ENCODE data around the gene DLGAP5.
A peak's percentile ranks its signal among the peaks of the same experiment; 100 is the strongest.

Gene DLGAP5

DNA sequence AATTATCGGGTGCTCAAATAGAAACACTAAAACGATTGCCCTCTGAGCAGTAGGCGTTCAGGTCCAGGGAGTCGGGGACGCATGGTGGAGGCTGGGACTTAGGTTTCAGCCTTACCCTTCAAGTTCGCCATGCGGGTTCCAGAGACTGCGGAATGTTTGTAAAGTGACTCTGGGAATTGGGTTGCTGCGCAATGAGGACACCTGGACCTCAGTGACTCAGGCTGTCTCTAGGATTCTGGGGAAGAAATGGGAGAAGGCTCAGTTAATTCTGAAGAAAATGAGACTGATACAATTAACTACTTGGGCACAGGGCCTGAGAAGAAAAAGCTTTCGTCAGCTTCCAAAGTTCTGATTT, 61.2 kb downstream of the DLGAP5 start:
- TF ChIP-seq HDGF (IDR thresholded peaks at IDR 0.05; ENCODE audit: borderline replicate concordance) (no peak), SP1 (IDR thresholded peaks at IDR 0.05) (no peak), BHLHE40 (IDR thresholded peaks at IDR 0.05; ENCODE audit: borderline replicate concordance) (no peak), ZNF384 (IDR thresholded peaks at IDR 0.05) (no peak), CTBP1 (IDR thresholded peaks at IDR 0.05; ENCODE audit: borderline replicate concordance) (no peak), NFRKB (IDR thresholded peaks at IDR 0.05) (no peak), FOXK2 (IDR thresholded peaks at IDR 0.05) (no peak), L3MBTL2 (conservative IDR thresholded peaks at IDR 0.05) (no peak), FOXM1 (IDR thresholded peaks at IDR 0.05; ENCODE audit: borderline replicate concordance) (no peak), LEF1 (IDR thresholded peaks at IDR 0.05; ENCODE audit: borderline replicate concordance) (no peak), TARDBP (IDR thresholded peaks at IDR 0.05) (no peak), PKNOX1 (IDR thresholded peaks at IDR 0.05) (no peak), ARNT (IDR thresholded peaks at IDR 0.05) (no peak), ELF4 (IDR thresholded peaks at IDR 0.05) (no peak)
- ChIA-PET POLR2A (interaction anchor here (0.7 to 1.2 kb wide), 3 partner anchors 7 to 103 kb away, joined by 3 read pairs; partner anchors contain the start of genes SOCS4 and WDHD1), CTCF (no interaction called here)

GRCh38 chr14:55129428-55130195, 61.8 kb downstream of the DLGAP5 start:
- no peak for DNase-seq (ENCODE audit: extremely low spot score)
- CTCF ChIA-PET, result no interaction called here
- POLR2A ChIA-PET, result interaction anchor here (0.7 to 1.2 kb wide), 3 partner anchors 8 to 102 kb away, joined by 3 read pairs; partner anchors contain the start of genes SOCS4 and WDHD1
- TF ChIP-seq FOXK2 (IDR thresholded peaks at IDR 0.05), result no peak
- TF ChIP-seq L3MBTL2 (conservative IDR thresholded peaks at IDR 0.05), result 0 out of 2 replicates have a peak, but pooled peaks have one; percentile 22
- no peak for TF ChIP-seq SP1 (IDR thresholded peaks at IDR 0.05)
- TF ChIP-seq SUZ12 (IDR thresholded peaks at IDR 0.05), result no peak
- TF ChIP-seq PKNOX1 (IDR thresholded peaks at IDR 0.05), result no peak

More for the DNA sequence above, 61.2 kb downstream of the DLGAP5 start:
- DNase-seq (ENCODE audit: extremely low spot score), result no peak

DNA sequence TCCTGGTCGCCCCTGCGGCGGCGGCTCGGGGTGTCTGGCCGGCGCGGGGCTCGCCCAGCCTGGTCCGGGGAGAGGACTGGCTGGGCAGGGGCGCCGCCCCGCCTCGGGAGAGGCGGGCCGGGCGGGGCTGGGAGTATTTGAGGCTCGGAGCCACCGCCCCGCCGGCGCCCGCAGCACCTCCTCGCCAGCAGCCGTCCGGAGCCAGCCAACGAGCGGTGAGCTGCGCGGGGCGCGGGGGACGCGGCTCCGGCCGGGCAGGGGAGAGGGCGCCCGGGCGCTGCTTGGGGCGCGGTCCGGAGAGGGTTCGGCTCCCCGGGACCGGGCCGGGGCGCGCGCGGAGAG, 62.3 kb downstream of the DLGAP5 start, which contains the start of gene LGALS3:
LGALS3 (plus strand) TSS at position 167 of the 342 bp plus-strand sequence. CDS start 8,122 bp downstream, outside the sequence.
- DNase-seq (ENCODE audit: extremely low spot score), result peak; percentile 59
- POLR2A ChIA-PET, result interaction anchor here (0.9 kb wide), 1 partner anchor 12 kb away, joined by 3 read pairs; no protein-coding TSS in a partner anchor
- CTCF ChIA-PET, result no interaction called here
- TF ChIP-seq FOXM1 (IDR thresholded peaks at IDR 0.05; ENCODE audit: borderline replicate concordance), result no peak
- TF ChIP-seq NFRKB (IDR thresholded peaks at IDR 0.05), result no peak
- TF ChIP-seq ZNF384 (IDR thresholded peaks at IDR 0.05), result no peak
- no peak for TF ChIP-seq ELF4 (IDR thresholded peaks at IDR 0.05)
- TF ChIP-seq PKNOX1 (IDR thresholded peaks at IDR 0.05), result no peak
- TF ChIP-seq FOXA1 (IDR thresholded peaks at IDR 0.05), result no peak
- TF ChIP-seq SP1 (IDR thresholded peaks at IDR 0.05), result no peak

DNA sequence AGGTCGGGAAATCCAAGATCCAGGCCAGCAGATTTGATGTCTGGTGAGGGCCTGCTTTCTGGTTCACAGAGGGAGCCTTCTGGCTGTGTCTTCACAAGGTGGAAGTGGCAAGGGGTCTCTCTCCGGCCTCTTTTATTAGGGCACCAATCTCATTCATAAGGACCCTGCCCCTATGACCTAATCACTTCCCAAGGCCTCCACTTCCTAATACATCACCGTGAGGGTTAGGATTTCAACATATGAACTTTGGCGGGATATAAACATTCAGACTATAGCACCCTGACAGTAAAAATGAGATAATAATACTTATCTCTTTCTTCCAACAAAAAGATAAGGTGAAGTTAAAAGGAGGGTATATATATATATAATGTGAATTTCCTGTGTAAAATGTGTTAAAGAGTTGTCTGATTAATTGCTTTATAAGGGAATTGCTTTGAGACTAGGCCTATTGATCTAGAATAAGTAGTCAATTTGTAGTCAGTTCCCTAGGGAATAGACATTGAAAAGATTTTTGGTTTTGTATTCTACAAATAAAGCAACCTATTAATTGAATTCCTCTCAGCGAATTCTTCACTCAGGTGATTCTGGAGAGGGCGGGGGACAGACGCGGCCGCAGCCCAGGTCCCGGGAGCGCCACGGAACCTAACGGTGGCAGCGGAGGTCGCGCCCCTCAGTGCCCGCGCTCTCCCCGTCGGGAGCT, 62.8 kb downstream of the DLGAP5 start:
- ChIA-PET POLR2A (no interaction called here), CTCF (interaction anchor here (0.9 kb wide), 1 partner anchor 15 kb away, joined by 4 read pairs; no protein-coding TSS in a partner anchor)
- DNase-seq (ENCODE audit: extremely low spot score), result no peak
- TF ChIP-seq FOXA1 (IDR thresholded peaks at IDR 0.05), result no peak
- TF ChIP-seq ELF4 (IDR thresholded peaks at IDR 0.05), result no peak
- no peak for TF ChIP-seq L3MBTL2 (conservative IDR thresholded peaks at IDR 0.05)
- no peak for TF ChIP-seq ZNF384 (IDR thresholded peaks at IDR 0.05)
- TF ChIP-seq SP1 (IDR thresholded peaks at IDR 0.05), result no peak
- no peak for TF ChIP-seq HDGF (IDR thresholded peaks at IDR 0.05; ENCODE audit: borderline replicate concordance)
- no peak for TF ChIP-seq NFRKB (IDR thresholded peaks at IDR 0.05)
- TF ChIP-seq SUZ12 (IDR thresholded peaks at IDR 0.05), result no peak
- TF ChIP-seq CTBP1 (IDR thresholded peaks at IDR 0.05; ENCODE audit: borderline replicate concordance), result no peak
- TF ChIP-seq LEF1 (IDR thresholded peaks at IDR 0.05; ENCODE audit: borderline replicate concordance), result no peak
- TF ChIP-seq FOXK2 (IDR thresholded peaks at IDR 0.05), result no peak
- no peak for TF ChIP-seq ARNT (IDR thresholded peaks at IDR 0.05)
- TF ChIP-seq BHLHE40 (IDR thresholded peaks at IDR 0.05; ENCODE audit: borderline replicate concordance), result no peak
- no peak for TF ChIP-seq FOXM1 (IDR thresholded peaks at IDR 0.05; ENCODE audit: borderline replicate concordance)

DNA sequence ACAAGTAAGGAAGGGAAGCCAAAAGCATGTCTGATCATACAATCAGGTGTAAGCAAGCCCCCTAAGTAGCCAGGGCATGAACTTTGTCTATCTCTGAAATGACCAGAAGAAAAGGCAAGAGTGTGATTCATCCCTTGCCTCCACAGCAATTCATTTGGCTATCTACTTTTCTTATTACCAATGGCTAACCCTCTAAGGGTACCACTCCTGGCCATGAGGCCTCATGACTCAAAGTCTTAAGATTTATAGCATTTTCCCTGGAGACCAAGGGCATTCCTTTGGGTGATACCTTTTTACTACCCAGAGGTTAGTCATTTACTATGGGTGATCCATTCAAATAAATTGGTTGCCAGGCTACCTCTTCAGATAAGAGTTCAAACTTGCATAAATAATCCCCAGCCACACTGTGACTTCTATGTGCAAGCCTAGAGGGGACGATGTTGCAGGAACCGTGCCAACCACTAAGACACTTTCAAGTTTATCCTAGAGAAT, 63.9 kb downstream of the DLGAP5 start:
- no peak for DNase-seq (ENCODE audit: extremely low spot score)
- ChIA-PET POLR2A (no interaction called here), CTCF (interaction anchor here (0.9 kb wide), 1 partner anchor 13 kb away, joined by 4 read pairs; no protein-coding TSS in a partner anchor)
- no peak for TF ChIP-seq FOXA1 (IDR thresholded peaks at IDR 0.05)
- 0 out of 2 replicates have a peak, but pooled peaks have one; percentile 20 for TF ChIP-seq PKNOX1 (IDR thresholded peaks at IDR 0.05)
